ENCODE measurements around the gene ZC3HAV1. TPM values are rescaled to one million over a fixed set of nuclear protein-coding genes. Genes with fewer than 3 reads are reported as not detected.

ZC3HAV1 gene
- total and polyA plus RNA-seq, 9 of the 15 experiments (the other 6 are each of a cell fraction or from before 2014, with no cell fraction given), result 11.9 to 40.5 (median 23.9) TPM

- in situ Hi-C loops (cut with MboI), result no loop called here
Measured at GRCh38 chr7:139152149-139152548, 42.6 kb upstream of the ZC3HAV1 start.

DNA sequence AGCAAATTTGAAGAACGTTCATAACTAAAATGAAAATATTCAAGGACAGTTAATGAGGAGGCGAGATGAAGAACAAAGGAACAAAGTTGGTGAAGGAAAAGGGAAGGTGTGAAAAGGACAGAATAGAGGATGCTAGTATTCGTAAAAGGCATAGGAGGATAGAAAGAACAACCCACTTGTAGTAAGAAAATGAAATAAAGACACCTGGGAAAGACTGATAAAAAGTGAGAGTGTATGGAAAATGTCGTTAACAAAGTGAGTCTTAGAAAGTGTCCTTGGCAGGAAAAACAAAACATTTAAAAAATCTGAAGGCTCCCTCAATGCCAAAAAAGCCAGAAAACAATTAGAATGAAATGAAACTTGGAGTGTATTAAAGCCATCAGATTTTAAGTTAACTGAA is 29.6 kb upstream of the ZC3HAV1 start:
- H3K9ac ChIP-seq (ENCODE audit: insufficient read depth in 1 of 2, low read depth in 2 of 2, low read length in 2 of 2), result no peak overlapping the region; a peak in 1 of 4 replicates
- H3K4me3 ChIP-seq, result no peak overlapping the region
- no peaks in the 10 kb centered on the region for H3K9me3 ChIP-seq (replicated peaks; ENCODE audit: control insufficient read depth, insufficient read depth, low read depth, low read length)
- H3K4me1 ChIP-seq (replicated peaks in 1 of 2; ENCODE audit: control insufficient read depth in 2 of 2, insufficient read depth in 2 of 2, low read length in 2 of 2), result no peaks in the 10 kb centered on the region; a peak in 1 of 5 replicates
- intact Hi-C loops (cut with micrococcal nuclease), result loop anchor here (10.0 kb wide), 1 partner anchor 206 kb away; the partner anchor contains the start of gene FMC1
- POLR2A ChIA-PET, result no interaction called here
- 35% methylated on average over 4 of the region's 4 CpGs for WGBS (ENCODE audit: insufficient coverage, low coverage, missing lambda C conversion rate)
- TF ChIP-seq MCM3 (IDR thresholded peaks at IDR 0.05) (no peak), ZEB2 (IDR thresholded peaks at IDR 0.05) (no peak), ZNF395 (CRISPR knock-in tag; IDR thresholded peaks at IDR 0.05) (0 out of 2 replicates have a peak, but pooled peaks have one; percentile 31), HDAC1 (IDR thresholded peaks at IDR 0.05) (0 out of 4 replicates have a peak, but pooled peaks of 1 of the 2 experiments have one; percentile 24), NR2F6 (CRISPR knock-in tag; IDR thresholded peaks at IDR 0.05) (no peak)
- TF ChIP-seq, protein P1, sequence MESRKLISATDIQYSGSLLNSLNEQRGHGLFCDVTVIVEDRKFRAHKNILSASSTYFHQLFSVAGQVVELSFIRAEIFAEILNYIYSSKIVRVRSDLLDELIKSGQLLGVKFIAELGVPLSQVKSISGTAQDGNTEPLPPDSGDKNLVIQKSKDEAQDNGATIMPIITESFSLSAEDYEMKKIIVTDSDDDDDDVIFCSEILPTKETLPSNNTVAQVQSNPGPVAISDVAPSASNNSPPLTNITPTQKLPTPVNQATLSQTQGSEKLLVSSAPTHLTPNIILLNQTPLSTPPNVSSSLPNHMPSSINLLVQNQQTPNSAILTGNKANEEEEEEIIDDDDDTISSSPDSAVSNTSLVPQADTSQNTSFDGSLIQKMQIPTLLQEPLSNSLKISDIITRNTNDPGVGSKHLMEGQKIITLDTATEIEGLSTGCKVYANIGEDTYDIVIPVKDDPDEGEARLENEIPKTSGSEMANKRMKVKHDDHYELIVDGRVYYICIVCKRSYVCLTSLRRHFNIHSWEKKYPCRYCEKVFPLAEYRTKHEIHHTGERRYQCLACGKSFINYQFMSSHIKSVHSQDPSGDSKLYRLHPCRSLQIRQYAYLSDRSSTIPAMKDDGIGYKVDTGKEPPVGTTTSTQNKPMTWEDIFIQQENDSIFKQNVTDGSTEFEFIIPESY (CRISPR knock-in tag; IDR thresholded peaks at IDR 0.05), result no peak
- no peaks in the 10 kb centered on the region for H3K9me1 ChIP-seq (ENCODE audit: control insufficient read depth, insufficient read depth, low read length)
- DNase-seq (ENCODE audit: extremely low read depth in 1 of 4, low spot score in 3 of 4), result no peak
- CTCF ChIA-PET (ENCODE audit: low intra/inter-chr PET ratio), result no interaction called here
- no peak for ATAC-seq
- no peaks in the 10 kb centered on the region for H3K79me2 ChIP-seq (ENCODE audit: control insufficient read depth, insufficient read depth, low read length)
- H3K4me2 ChIP-seq (ENCODE audit: insufficient read depth, low read length), result no peak overlapping the region
- no peaks in the 10 kb centered on the region for H4K20me1 ChIP-seq (replicated peaks; ENCODE audit: control insufficient read depth, insufficient read depth, low read length)
- no peaks in the 10 kb centered on the region for H3K27me3 ChIP-seq (ENCODE audit: control insufficient read depth in 2 of 2, insufficient read depth in 2 of 2, low read length in 2 of 2)
- in situ Hi-C loops (cut with MboI), result no loop called here
- H3K36me3 ChIP-seq (ENCODE audit: control insufficient read depth, insufficient read depth, low read length), result no peaks in the 10 kb centered on the region
- no TSS peak for BruUV-seq (replicated peaks)
- H3K27ac ChIP-seq (ENCODE audit: extremely low read depth, low read depth, low read length), result no peak overlapping the region
- FAIRE-seq, result no peak
- no peak overlapping the region for H2AFZ ChIP-seq (ENCODE audit: low read depth, low read length)

More at GRCh38 chr7:139152149-139152548, 42.6 kb upstream of the ZC3HAV1 start:
- BruUV-seq (replicated peaks), result no TSS peak
- H3K9ac ChIP-seq (ENCODE audit: insufficient read depth in 1 of 2, low read depth in 2 of 2, low read length in 2 of 2), result no peak overlapping the region
- ChIA-PET POLR2A (interaction anchor here (0.6 to 2.2 kb wide), 3 partner anchors 16 to 66 kb away, joined by 4 to 5 read pairs (median 5); a partner anchor contains a TSS), CTCF (ENCODE audit: low intra/inter-chr PET ratio) (no interaction called here)
- FAIRE-seq, result no peak
- H3K36me3 ChIP-seq (ENCODE audit: control insufficient read depth, insufficient read depth, low read length), result peaks cover 5% of the 10 kb centered on the region; the same call in 1 of the 3 replicates
- TF ChIP-seq ZNF121 (CRISPR knock-in tag; conservative IDR thresholded peaks at IDR 0.05) (peak; percentile 82), RBM25 (IDR thresholded peaks at IDR 0.05; ENCODE audit: low read depth, low read length, severe bottlenecking) (peak; percentile 30), GABPB1 (CRISPR knock-in tag; IDR thresholded peaks at IDR 0.05) (no peak)
- no peak overlapping the region for H2AFZ ChIP-seq (ENCODE audit: low read depth, low read length)
- no peaks in the 10 kb centered on the region for H3K4me1 ChIP-seq (replicated peaks in 1 of 2; ENCODE audit: control insufficient read depth in 2 of 2, insufficient read depth in 2 of 2, low read length in 2 of 2)
- WGBS (ENCODE audit: insufficient coverage, low coverage, missing lambda C conversion rate), result 74% methylated on average over 1 of the region's 1 CpG
- DNase-seq (ENCODE audit: extremely low read depth in 1 of 4, low spot score in 3 of 4), result no peak
- no peaks in the 10 kb centered on the region for H4K20me1 ChIP-seq (replicated peaks; ENCODE audit: control insufficient read depth, insufficient read depth, low read length)
- H3K9me1 ChIP-seq (ENCODE audit: control insufficient read depth, insufficient read depth, low read length), result no peaks in the 10 kb centered on the region
- intact Hi-C loops (cut with micrococcal nuclease), result no loop called here
- H3K9me3 ChIP-seq (replicated peaks; ENCODE audit: control insufficient read depth, insufficient read depth, low read depth, low read length), result no peaks in the 10 kb centered on the region
- no peak overlapping the region for H3K4me3 ChIP-seq
- no peak overlapping the region for H3K27ac ChIP-seq (ENCODE audit: extremely low read depth, low read depth, low read length)
- no peaks in the 10 kb centered on the region for H3K79me2 ChIP-seq (ENCODE audit: control insufficient read depth, insufficient read depth, low read length)
- no peak for ATAC-seq
- no peak overlapping the region for H3K4me2 ChIP-seq (ENCODE audit: insufficient read depth, low read length)
- H3K27me3 ChIP-seq (ENCODE audit: control insufficient read depth in 2 of 2, insufficient read depth in 2 of 2, low read length in 2 of 2), result no peaks in the 10 kb centered on the region

Data from K562 (cell line).